ENCODE data around the gene NKAP. TPM values are rescaled to one million over a fixed set of nuclear protein-coding genes. Genes with fewer than 3 reads are reported as not detected.

NKAP gene
- total and polyA plus RNA-seq, 2 of the 8 experiments (the other 6 are each of a cell fraction or from before 2014, with no cell fraction given), result 2.8 to 7.1 TPM

DNA sequence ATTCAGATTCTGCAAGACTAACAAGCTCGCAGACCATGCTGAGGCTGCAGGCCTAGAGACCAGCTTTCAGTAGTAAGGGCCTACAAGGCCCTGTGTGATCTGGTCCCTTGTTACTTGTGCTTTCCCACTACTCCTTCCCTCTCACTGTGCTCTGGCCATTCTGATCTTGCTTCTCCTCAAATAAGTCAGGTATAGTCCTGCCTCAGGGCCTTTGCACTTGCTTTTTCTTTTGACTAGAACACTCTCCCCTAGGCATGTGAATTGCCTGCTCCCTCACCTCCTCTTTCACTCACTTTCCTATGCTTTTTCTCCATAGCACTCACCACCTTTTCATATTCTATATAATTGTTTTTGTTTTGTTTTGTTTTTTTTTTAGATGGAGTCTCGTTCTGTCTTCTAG, 25.7 kb downstream of the NKAP start:
- H3K14ac ChIP-seq (ENCODE audit: insufficient read length), result no peak overlapping the region
- 94% methylated on average over 2 of the region's 2 CpGs; no CpG with 5 or more reads in 1 of the 2 experiments for WGBS, 2 experiments (ENCODE audit: extremely low coverage in 1 of 2, insufficient coverage in 1 of 2, insufficient read length in 1 of 2, insufficient replicate concordance in 2 of 2, low coverage in 1 of 2, low lambda C conversion rate in 2 of 2, missing lambda C conversion rate in 1 of 2)
- no peak overlapping the region for H4K5ac ChIP-seq (ENCODE audit: insufficient read length, low read depth, low read length)
- H3K4me3 ChIP-seq (ENCODE audit: extremely low read depth in 1 of 4, insufficient read depth in 2 of 4, low read depth in 3 of 4, low read length in 4 of 4), result no peak overlapping the region
- no peaks in the 10 kb centered on the region for H3K4me1 ChIP-seq (replicated peaks in 1 of 4; ENCODE audit: control insufficient read depth in 3 of 4, insufficient read depth in 4 of 4, low read length in 3 of 4)
- H2BK20ac ChIP-seq (ENCODE audit: low read length), result no peak overlapping the region
- no peaks in the 10 kb centered on the region for H3K23me2 ChIP-seq (ENCODE audit: low read depth, low read length)
- no peak overlapping the region for H3K4ac ChIP-seq (replicated peaks; ENCODE audit: insufficient read length, low read depth, low read length)
- no peak overlapping the region for H2AFZ ChIP-seq (ENCODE audit: low read length)
- H2BK15ac ChIP-seq (ENCODE audit: low read length), result no peak overlapping the region
- no peaks in the 10 kb centered on the region for H3K79me1 ChIP-seq (ENCODE audit: low read depth, low read length)
- POLR2A ChIA-PET (ENCODE audit: partially characterized antibody), result no interaction called here
- H3K27ac ChIP-seq (ENCODE audit: low read depth, low read length), result no peak overlapping the region
- H3K27me3 ChIP-seq (replicated peaks in 1 of 4; ENCODE audit: control insufficient read depth in 3 of 4, extremely low read depth in 1 of 4, insufficient read depth in 3 of 4, low read length in 3 of 4), result no peaks in the 10 kb centered on the region
- no peak overlapping the region for H3K23ac ChIP-seq (ENCODE audit: insufficient read length)
- H2AK5ac ChIP-seq (ENCODE audit: low read depth, low read length), result no peak overlapping the region
- H2BK120ac ChIP-seq (replicated peaks; ENCODE audit: low read depth, low read length), result no peak overlapping the region
- H4K8ac ChIP-seq (ENCODE audit: extremely low read depth, insufficient read depth, low read length), result no peak overlapping the region
- CTCF ChIA-PET (ENCODE audit: partially characterized antibody), result no interaction called here
- FAIRE-seq (no peak), DNase-seq (ENCODE audit: low read depth in 1 of 2, low spot score in 2 of 2) (no peak)
- H3K36me3 ChIP-seq (ENCODE audit: control insufficient read depth in 2 of 4, insufficient read depth in 4 of 4, low read length in 3 of 4), result no peaks in the 10 kb centered on the region
- no peak overlapping the region for H3K9ac ChIP-seq (replicated peaks in 1 of 4; ENCODE audit: extremely low read depth in 1 of 4, low read depth in 3 of 4, low read length in 3 of 4)
- H3K79me2 ChIP-seq (ENCODE audit: control insufficient read depth in 1 of 2, insufficient read depth in 2 of 2, low read length in 2 of 2), result no peaks in the 10 kb centered on the region
- H3K18ac ChIP-seq (ENCODE audit: extremely low read depth, low read length), result no peak overlapping the region
- H4K91ac ChIP-seq (replicated peaks; ENCODE audit: insufficient read length, low read length), result no peak overlapping the region
- no peaks in the 10 kb centered on the region; a peak in 1 of 4 replicates for H3K9me3 ChIP-seq (ENCODE audit: insufficient read depth in 2 of 2, low read depth in 1 of 2, low read length in 1 of 2)
- H4K20me1 ChIP-seq (replicated peaks in 1 of 2; ENCODE audit: control insufficient read depth in 1 of 2, insufficient read depth in 2 of 2, low read length in 2 of 2), result no peaks in the 10 kb centered on the region
- TF ChIP-seq, protein P1, sequence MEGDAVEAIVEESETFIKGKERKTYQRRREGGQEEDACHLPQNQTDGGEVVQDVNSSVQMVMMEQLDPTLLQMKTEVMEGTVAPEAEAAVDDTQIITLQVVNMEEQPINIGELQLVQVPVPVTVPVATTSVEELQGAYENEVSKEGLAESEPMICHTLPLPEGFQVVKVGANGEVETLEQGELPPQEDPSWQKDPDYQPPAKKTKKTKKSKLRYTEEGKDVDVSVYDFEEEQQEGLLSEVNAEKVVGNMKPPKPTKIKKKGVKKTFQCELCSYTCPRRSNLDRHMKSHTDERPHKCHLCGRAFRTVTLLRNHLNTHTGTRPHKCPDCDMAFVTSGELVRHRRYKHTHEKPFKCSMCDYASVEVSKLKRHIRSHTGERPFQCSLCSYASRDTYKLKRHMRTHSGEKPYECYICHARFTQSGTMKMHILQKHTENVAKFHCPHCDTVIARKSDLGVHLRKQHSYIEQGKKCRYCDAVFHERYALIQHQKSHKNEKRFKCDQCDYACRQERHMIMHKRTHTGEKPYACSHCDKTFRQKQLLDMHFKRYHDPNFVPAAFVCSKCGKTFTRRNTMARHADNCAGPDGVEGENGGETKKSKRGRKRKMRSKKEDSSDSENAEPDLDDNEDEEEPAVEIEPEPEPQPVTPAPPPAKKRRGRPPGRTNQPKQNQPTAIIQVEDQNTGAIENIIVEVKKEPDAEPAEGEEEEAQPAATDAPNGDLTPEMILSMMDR (IDR thresholded peaks at IDR 0.05; ENCODE audit: control extremely low read depth in 1 of 3, insufficient read depth in 1 of 3, low read depth in 1 of 3, low read length in 3 of 3), result no peak
- TF ChIP-seq GTF2F1 (IDR thresholded peaks at IDR 0.05; ENCODE audit: borderline replicate concordance, low read depth, low read length), result no peak
- TF ChIP-seq KDM4A (IDR thresholded peaks at IDR 0.05; ENCODE audit: low read depth, low read length, severe bottlenecking), result no peak
- no peak for TF ChIP-seq CBX8 (IDR thresholded peaks at IDR 0.05; ENCODE audit: borderline replicate concordance, low read depth, low read length)
- no peak for TF ChIP-seq NANOG (IDR thresholded peaks at IDR 0.05; ENCODE audit: insufficient read depth, low read depth, low read length, poor library complexity, severe bottlenecking)
- no peak for TF ChIP-seq BRCA1 (IDR thresholded peaks at IDR 0.05; ENCODE audit: low read depth, low read length)
- no peak overlapping the region for H3K4me2 ChIP-seq (ENCODE audit: insufficient read depth in 1 of 2, low read depth in 2 of 2, low read length in 2 of 2)
- H2BK12ac ChIP-seq (ENCODE audit: low read depth, low read length), result no peak overlapping the region
- no peak overlapping the region for H3K56ac ChIP-seq (replicated peaks; ENCODE audit: insufficient read length, low read depth, low read length)
- H2BK5ac ChIP-seq (ENCODE audit: low read depth, low read length), result no peak overlapping the region

All from H1 (cell line).